Sigmoid colon (tissue), 7 donors: ENCODE results near the gene MAMSTR. TPM values are rescaled to one million over a fixed set of nuclear protein-coding genes. Genes with fewer than 3 reads are reported as not detected.
"Not testable (repeated sequence)": the region's sequence is repeated elsewhere in the genome, so short reads cannot be mapped to it uniquely, and the experiment has no call there.

Experiments
- DNase-seq: peaks from one replicate; pipeline ENCODE4 v3.0.0-alpha.2; 2019
- H3K27ac ChIP-seq, 4 donors: fragments of 200-600 bp; sonication (generic); one replicate each; pipeline ENCODE4 v1.5.1; 2016 to 2019; ENCODE audit warnings: mild to moderate bottlenecking in 1 of 4
- H3K27me3 ChIP-seq, 3 donors: fragments of 200-600 bp; sonication (generic); one replicate each; pipeline ENCODE4 v1.5.1; 2019; ENCODE audit warnings: mild to moderate bottlenecking in 1 of 3
- H3K36me3 ChIP-seq, 4 donors: fragments of 200-600 bp; sonication (generic); one replicate each; pipeline ENCODE4 v1.5.1; 2016 to 2019
- H3K4me1 ChIP-seq, 4 donors: fragments of 200-600 bp; sonication (generic); one replicate each; pipeline ENCODE4 v1.5.1; 2017 to 2019
- H3K4me3 ChIP-seq, 4 donors: fragments of 200-600 bp; sonication (generic); one replicate each; pipeline ENCODE4 v1.5.1; 2017 to 2019; ENCODE audit warnings: mild to moderate bottlenecking in 2 of 4, moderate library complexity in 1 of 4
- H3K9me3 ChIP-seq, 4 donors: fragments of 200-600 bp in 3 of 4; sonication (generic) in 3 of 4; one replicate each; pipeline versions ENCODE4 v1.5.1 to v1.6.1; 2013 to 2019
- EP300 ChIP-seq, 4 donors: sonication (generic); formaldehyde crosslinking; IDR thresholded peaks; one replicate each; pipeline ENCODE4 v1.6.1; 2017; ENCODE audit warnings: antibody characterized with exemption in 4 of 4
- POLR2A ChIP-seq, 2 donors: fragments of 450-650 bp; IDR thresholded peaks; one replicate each; pipeline ENCODE4 v1.6.1; 2016; ENCODE audit warnings: antibody characterized with exemption in 2 of 2, mild to moderate bottlenecking in 2 of 2, moderate library complexity in 2 of 2
- POLR2AphosphoS5 ChIP-seq, 4 donors: sonication (generic); formaldehyde crosslinking; IDR thresholded peaks; one replicate each; pipeline ENCODE4 v1.6.1; 2017; ENCODE audit warnings: antibody characterized with exemption in 4 of 4
- WGBS, 2 donors: extraction: QIAGEN DNeasy Blood & Tissue Kit; methylation state at CpG; one replicate each; pipeline ENCODE4 v1.1.7; 2013; 5-methylcytosine and 5-hydroxymethylcytosine counted together
- intact Hi-C: fragments of 100-400 bp; cut with DNase I; formaldehyde crosslinking; loops from one replicate; pipeline ENCODE4 v1.15.1; 2023
- polyA plus RNA-seq, 3 donors: library from polyadenylated mRNA; stranded (reverse); fragments of 200-250 nt; gene quantifications; one replicate each; pipeline ENCODE4 v1.2.3, GENCODE V29; 2013
- total RNA-seq, 4 donors: library from RNA; depleted of rRNA; stranded (reverse); fragments of >200 nt; gene quantifications; one replicate each; pipeline ENCODE4 v1.1.0, GENCODE V29; 2016
- TF ChIP-seq, protein P1 (sequence below), 4 experiments: fragments of 450-650 bp in 3 of 4; fragments of 200-600 bp in 1 of 4; IDR thresholded peaks; one replicate each; pipeline ENCODE4 v1.5.1; 2016 to 2019; ENCODE audit warnings: antibody characterized with exemption in 4 of 4, mild to moderate bottlenecking in 3 of 4, moderate library complexity in 2 of 4
- donor health status: healthy with polysubstance abuse.
- donor health status: Bipolar disorder and iron deficiency.
- donor health status: healthy.

MAMSTR gene
- total and polyA plus RNA-seq, 7 donors: 0.69 to 1.8 (median 0.89) TPM; not detected in 1

DNA sequence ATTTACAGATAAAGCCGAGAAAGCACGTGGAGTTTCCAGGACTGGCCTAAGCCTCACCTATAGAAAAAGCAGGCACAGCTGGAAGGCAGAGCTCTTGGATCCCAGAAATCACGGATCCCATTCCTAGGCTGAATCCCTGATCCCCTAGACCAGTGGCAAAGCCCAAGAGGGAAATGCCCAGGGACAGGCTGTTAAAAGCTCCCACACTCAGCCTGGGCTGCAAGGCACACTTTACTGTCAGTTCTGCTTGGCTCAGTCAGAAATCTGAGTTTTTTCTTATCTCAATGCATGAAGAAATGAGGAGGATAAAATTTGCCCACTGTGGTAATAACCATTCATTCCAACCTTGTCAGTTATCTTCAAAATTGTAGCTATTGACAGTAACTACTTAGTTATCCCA lies 31.7 kb downstream of the MAMSTR start:
- H3K36me3 ChIP-seq: no peaks in the 10 kb centered on the region
- H3K4me3 ChIP-seq: no peak overlapping the region
- no peaks in the 10 kb centered on the region for H3K27me3 ChIP-seq
- H3K4me1 ChIP-seq: peaks cover 0 to 11% (median 0%) of the 10 kb centered on the region in 4 donors
- no peaks in the 10 kb centered on the region for H3K9me3 ChIP-seq
- H3K27ac ChIP-seq: no peak overlapping the region
- WGBS, 2 donors: 83 to 93% methylated on average over 3 of the region's 3 CpGs
- DNase-seq: no peak
- intact Hi-C loops: no loop called here
- TF ChIP-seq POLR2A (IDR thresholded peaks at IDR 0.05): no peak
- TF ChIP-seq, protein P1, sequence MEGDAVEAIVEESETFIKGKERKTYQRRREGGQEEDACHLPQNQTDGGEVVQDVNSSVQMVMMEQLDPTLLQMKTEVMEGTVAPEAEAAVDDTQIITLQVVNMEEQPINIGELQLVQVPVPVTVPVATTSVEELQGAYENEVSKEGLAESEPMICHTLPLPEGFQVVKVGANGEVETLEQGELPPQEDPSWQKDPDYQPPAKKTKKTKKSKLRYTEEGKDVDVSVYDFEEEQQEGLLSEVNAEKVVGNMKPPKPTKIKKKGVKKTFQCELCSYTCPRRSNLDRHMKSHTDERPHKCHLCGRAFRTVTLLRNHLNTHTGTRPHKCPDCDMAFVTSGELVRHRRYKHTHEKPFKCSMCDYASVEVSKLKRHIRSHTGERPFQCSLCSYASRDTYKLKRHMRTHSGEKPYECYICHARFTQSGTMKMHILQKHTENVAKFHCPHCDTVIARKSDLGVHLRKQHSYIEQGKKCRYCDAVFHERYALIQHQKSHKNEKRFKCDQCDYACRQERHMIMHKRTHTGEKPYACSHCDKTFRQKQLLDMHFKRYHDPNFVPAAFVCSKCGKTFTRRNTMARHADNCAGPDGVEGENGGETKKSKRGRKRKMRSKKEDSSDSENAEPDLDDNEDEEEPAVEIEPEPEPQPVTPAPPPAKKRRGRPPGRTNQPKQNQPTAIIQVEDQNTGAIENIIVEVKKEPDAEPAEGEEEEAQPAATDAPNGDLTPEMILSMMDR (IDR thresholded peaks at IDR 0.05): no peak
- no peak for TF ChIP-seq EP300 (IDR thresholded peaks at IDR 0.05)
- no peak for TF ChIP-seq POLR2AphosphoS5 (IDR thresholded peaks at IDR 0.05)

GRCh38 chr19:48686637-48687036 lies 32.9 kb downstream of the MAMSTR start:
- WGBS, 2 donors: 91 to 93% methylated on average over 7 of the region's 7 CpGs
- H3K4me1 ChIP-seq: peaks cover 0 to 11% (median 0%) of the 10 kb centered on the region in 4 donors
- H3K4me3 ChIP-seq, H3K9me3 ChIP-seq, DNase-seq, intact Hi-C loops, H3K27ac ChIP-seq, H3K27me3 ChIP-seq, H3K36me3 ChIP-seq: not testable (repeated sequence)

- intact Hi-C loops: no loop called here
- WGBS, 2 donors: 76 to 90% methylated on average over 3 of the region's 3 CpGs
- no peak overlapping the region for H3K27ac ChIP-seq
Measured at GRCh38 chr19:48686088-48686487, 33.4 kb downstream of the MAMSTR start.

DNA sequence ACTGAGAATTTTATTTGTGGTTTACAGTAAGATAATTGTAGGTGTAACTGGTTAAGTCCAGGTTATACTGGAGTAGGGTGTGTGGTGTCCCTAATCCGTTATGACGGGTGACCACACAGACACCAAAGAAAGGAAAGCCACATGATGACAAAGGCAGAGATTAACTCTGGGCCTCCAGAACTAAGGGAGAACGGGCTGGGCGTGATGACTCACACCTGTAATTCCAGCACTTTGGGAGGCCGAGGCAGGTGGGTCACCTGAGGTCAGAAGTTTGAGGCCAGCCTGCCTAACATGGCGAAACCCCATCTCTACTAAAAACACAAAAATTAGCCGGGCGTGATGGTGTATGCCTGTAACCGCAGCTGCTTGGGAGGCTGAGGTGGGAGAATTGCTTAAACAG lies 33.9 kb downstream of the MAMSTR start:
- intact Hi-C loops: no loop called here
- H3K9me3 ChIP-seq: no peaks in the 10 kb centered on the region
- no peak for DNase-seq
- TF ChIP-seq EP300 (IDR thresholded peaks at IDR 0.05): no peak
- no peak for TF ChIP-seq POLR2AphosphoS5 (IDR thresholded peaks at IDR 0.05)
- TF ChIP-seq, protein P1 (IDR thresholded peaks at IDR 0.05): no peak
- no peak for TF ChIP-seq POLR2A (IDR thresholded peaks at IDR 0.05)
- 60 to 73% methylated on average over 9 of the region's 9 CpGs for WGBS, 2 donors
- no peak overlapping the region for H3K4me3 ChIP-seq
- H3K27me3 ChIP-seq: no peaks in the 10 kb centered on the region
- no peak overlapping the region for H3K27ac ChIP-seq
- peaks cover 0 to 11% (median 0%) of the 10 kb centered on the region in 4 donors for H3K4me1 ChIP-seq
- H3K36me3 ChIP-seq: no peaks in the 10 kb centered on the region

More at GRCh38 chr19:48686088-48686487, 33.4 kb downstream of the MAMSTR start:
- Histone ChIP-seq H3K27me3 (no peaks in the 10 kb centered on the region), H3K9me3 (no peaks in the 10 kb centered on the region), H3K4me3 (no peak overlapping the region), H3K4me1 (peaks cover 0 to 11% (median 0%) of the 10 kb centered on the region in 4 donors), H3K36me3 (no peaks in the 10 kb centered on the region)
- no peak for TF ChIP-seq POLR2AphosphoS5 (IDR thresholded peaks at IDR 0.05)
- no peak for TF ChIP-seq EP300 (IDR thresholded peaks at IDR 0.05)
- TF ChIP-seq POLR2A (IDR thresholded peaks at IDR 0.05): no peak
- TF ChIP-seq, protein P1 (IDR thresholded peaks at IDR 0.05): no peak
- DNase-seq: no peak

- Histone ChIP-seq H3K36me3 (no peaks in the 10 kb centered on the region), H3K27ac (no peak overlapping the region), H3K9me3 (no peaks in the 10 kb centered on the region), H3K27me3 (no peaks in the 10 kb centered on the region), H3K4me1 (peaks cover 0 to 3% (median 0%) of the 10 kb centered on the region in 4 donors), H3K4me3 (peak overlapping the region in 2 of 4 donors; percentile 20 to 31)
- intact Hi-C loops: no loop called here
- 67 to 82% methylated on average over 11 of the region's 11 CpGs for whole genome bisulfite sequencing, 2 donors
- no peak for TF ChIP-seq POLR2A (IDR thresholded peaks at IDR 0.05)
- no peak for TF ChIP-seq EP300 (IDR thresholded peaks at IDR 0.05)
- TF ChIP-seq POLR2AphosphoS5 (IDR thresholded peaks at IDR 0.05): no peak
- TF ChIP-seq, protein P1 (IDR thresholded peaks at IDR 0.05): no peak
- no peak for DNase-seq
Measured at GRCh38 chr19:48683349-48683748, 36.2 kb downstream of the MAMSTR start.
